DMS 273 (cell line): ENCODE data around the gene TESPA1.

Experiments
- DNase-seq: peaks from one replicate; lab custom pipeline; 2025; ENCODE audit not compliant: unreplicated experiment; lab: John Stamatoyannopoulos, UW

The TESPA1 gene

DNA sequence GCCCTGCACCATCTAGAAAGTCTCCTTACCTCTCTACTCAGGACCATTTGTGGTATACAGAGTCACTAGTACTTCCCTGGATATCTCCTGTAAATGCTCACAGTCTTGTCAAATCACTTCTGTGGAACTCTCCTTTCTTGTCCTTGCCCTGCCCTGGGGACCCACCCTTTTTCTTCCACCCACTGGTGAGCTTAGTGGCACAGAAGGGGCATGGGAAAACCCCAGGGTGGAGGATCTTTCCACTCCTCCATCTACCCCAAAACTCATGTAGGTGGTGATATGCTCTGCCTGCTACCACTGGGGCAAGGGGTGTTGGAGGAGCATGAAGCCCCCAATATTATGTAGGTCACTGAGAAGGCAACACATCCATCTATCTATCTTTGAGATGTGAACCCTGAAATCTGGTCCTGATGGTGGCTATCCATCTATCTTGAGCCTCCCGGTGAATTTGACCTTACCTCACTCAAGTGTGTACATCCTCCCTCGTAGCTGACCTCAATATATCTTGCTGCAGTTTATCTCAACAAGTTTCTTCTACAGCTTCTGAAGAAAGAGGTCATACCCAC lies 943 bp downstream of the TESPA1 start:
- no peak for DNase-seq

GRCh38 chr12:54981796-54982195 lies 2.8 kb downstream of the TESPA1 start:
- DNase-seq, result no peak

DNA sequence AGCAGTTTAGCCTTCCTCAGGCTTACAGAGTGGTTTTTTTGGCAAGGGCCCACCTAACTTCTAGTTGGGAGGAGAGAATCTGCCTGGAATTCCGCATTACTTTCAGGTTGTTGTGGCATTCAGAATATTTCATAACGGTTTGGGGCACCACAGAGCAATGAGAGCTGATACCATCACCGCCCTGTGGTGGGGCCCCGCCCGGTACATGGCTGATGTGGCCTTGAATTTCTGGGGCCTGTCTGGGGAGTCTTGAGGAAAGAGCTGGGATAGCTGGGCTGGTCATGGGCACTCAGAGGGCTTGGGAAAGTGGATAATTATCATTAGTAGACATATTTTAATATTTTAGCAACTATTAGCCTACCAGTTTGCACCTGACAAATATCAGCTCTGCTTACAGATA lies 4.2 kb downstream of the TESPA1 start:
- DNase-seq, result no peak

DNA sequence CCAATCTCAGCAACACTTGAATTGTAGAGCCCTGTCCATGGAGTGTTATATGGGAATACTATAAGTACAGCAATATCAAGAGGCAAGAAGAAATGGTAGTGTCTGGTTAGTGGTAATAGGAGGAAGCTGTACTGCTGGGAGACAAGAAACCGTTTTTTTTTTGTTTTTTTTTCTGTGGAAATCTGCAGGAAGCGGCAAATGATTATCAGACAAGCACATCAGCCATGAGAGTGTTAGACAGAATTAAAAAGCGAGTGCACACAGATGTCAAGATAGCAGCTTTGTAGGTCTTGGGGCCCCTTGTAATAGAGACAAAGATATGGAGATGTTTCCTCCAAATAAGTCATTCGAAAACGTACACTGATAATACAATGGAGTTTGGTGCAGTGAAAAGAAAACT lies 6.7 kb downstream of the TESPA1 start:
- no peak for DNase-seq

DNA sequence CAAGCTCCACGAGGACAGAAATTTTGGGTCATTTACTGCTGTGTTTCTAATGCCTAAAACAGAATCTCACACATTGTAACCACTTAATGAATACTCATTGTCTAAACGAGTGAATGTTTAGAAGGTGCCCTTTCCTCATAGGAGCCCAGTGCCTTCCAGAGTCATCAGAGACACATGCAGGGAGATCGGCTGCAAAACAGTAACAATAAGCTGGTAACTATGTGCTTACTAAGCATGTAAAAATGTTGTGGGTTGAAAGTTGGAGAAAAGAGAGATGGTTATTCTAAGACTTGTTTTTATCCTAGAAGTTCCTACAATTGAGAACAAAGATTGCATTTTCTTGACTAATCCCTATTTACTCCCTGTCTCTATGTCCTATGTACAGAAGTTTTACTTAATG lies 7.4 kb downstream of the TESPA1 start:
- DNase-seq, result no peak

DNA sequence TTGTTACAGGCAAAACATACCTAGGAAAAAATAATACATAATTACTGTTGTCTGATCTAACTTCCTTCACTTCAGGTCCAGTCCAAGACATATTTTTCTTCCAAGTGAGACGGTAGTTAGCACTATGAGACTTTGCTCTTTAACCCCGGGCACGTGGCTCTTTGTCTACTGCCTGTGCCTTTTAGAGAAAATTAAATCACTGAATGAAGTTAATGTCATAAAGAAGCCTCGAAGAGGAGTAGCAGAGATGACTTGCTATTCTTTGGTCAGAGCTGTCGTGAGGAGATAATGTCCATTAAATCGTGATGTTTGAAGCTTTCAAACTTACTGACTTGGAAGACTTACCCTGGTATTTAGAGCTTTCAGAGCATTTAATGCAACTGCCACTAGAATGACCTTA lies 8.7 kb downstream of the TESPA1 start:
- DNase-seq, result no peak

- DNase-seq, result no peak
Measured at GRCh38 chr12:54975272-54975671, 9.3 kb downstream of the TESPA1 start.

GRCh38 chr12:54974279-54974678 lies 10.3 kb downstream of the TESPA1 start:
- no peak for DNase-seq

GRCh38 chr12:54973556-54973955 lies 11.0 kb downstream of the TESPA1 start:
- no peak for DNase-seq

DNA sequence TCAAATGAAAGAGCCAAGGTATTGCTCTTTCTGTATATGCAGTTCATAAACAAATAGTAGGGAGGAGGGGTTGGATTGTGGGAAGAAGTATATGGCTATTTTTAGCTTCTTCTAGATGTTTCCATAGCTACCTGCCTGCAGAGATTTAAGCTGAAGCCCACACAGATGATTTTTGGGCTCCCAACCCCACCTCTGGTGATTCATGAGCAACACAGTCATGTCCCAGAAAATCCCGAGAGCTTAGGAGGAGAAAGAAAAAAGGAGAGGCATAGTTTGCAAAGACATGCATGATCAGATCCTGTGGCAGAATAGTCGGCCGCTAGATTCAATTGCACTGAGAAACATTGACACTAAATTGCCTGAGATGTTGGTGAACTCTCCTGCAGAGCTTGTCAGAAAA lies 13.8 kb downstream of the TESPA1 start:
- no peak for DNase-seq

DNA sequence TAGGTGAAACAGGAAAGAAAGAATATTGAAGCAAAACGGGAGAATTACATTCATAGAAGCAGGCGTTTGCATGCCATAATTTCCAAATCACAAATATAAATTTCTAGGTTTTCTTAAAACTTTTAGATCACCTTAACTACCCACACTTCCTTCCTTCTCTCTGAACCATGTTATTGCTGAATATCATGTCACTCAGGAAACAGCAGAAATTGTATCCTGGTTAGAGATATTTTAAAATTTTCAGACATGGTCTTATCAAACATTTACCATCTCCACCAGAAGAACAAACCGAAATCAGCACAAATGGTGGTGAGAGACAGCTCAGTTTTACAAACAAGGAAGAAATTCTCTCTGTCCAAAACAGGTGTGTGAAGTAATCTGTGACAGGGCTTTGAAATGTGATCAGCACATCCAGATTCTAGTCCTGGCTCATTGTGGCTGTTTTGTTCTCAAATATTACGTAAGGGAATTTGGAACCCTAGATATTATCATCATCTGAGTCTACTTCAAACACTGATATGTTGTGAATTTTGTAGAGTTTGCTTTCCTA lies 16.3 kb downstream of the TESPA1 start:
- DNase-seq, result no peak

DNA sequence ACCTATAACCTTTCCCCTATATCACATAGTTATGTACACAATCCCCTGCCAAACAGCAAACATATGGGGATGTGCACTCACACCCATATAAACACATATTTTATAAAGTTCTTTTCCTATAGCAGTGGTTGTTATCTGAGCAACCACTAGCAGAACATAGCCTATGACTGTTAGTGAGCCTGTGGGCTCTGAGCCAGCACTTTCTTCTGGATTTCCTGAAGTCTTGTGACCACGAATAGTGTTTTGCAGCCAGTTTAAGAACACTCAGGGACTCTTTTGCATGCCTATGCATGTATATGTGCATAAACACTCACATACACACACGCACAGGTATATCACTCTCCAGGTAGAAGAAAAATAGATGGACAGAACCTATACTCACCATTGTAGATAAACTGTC lies 17.1 kb downstream of the TESPA1 start:
- no peak for DNase-seq

DNA sequence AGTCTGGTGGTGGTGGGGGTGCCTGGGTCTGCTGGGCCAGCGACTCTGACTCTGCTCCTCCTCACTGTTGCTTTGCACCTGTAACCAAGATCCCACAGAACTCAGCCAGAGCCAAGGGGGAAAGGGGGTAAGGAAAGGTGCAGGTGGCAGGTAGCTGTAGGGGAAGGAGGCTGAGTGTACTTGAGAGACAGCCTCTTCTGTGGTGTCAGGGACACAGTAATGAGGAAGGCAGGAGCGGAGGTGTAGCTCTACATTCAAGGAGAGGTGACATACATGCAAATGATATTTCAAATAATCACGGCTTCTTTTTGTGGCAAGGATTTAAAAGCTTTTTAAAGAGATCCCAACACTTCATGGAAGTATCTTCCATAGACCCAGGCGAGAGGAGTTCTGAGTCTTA lies 23.4 kb downstream of the TESPA1 start:
- no peak for DNase-seq

GRCh38 chr12:54959291-54960018 lies 25.1 kb downstream of the TESPA1 start:
- no peak for DNase-seq

GRCh38 chr12:54958048-54958658 lies 26.4 kb downstream of the TESPA1 start:
- peak; percentile 70 for DNase-seq

DNA sequence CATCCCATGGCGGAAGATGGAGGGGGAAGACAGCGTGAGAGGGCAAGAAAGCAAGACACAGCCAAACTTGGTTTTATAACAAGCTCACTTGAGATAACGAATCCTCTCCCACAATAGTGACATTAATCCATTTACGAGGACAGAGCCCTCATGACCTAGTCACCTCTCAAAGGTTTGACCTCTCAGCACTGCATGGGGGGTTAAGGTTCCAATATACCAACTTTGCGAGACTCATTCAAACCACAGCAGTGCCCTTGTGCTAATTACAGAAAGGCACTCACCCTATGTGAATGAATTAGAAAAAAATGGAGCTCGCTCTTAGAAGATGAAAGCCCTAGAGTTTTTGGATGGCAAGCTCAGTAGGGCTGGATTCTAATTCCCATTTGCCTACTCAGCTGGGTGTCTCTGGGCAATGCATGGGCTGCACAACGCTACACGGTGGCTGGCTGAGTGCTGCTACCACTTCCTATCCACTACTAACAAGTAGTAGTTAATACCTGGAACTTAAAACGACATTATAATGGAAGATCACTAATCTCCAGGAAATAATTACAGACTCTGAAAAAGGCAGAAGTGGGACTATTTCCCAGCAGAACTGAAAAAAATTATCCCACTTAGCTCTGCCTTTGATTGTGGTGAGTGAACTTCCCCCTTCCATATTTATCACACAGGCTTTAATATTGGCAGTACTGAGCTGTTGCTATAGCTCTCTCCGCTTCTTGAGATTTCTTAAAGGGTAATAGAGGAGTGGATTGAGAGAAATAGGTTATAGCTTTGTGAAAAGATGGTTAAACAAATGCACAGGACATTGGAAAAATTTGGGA lies 27.5 kb downstream of the TESPA1 start:
- no peak for DNase-seq

- no peak for DNase-seq
Measured at GRCh38 chr12:54956322-54956721, 28.2 kb downstream of the TESPA1 start.

GRCh38 chr12:54954801-54955200 lies 29.8 kb downstream of the TESPA1 start:
- DNase-seq, result no peak

DNA sequence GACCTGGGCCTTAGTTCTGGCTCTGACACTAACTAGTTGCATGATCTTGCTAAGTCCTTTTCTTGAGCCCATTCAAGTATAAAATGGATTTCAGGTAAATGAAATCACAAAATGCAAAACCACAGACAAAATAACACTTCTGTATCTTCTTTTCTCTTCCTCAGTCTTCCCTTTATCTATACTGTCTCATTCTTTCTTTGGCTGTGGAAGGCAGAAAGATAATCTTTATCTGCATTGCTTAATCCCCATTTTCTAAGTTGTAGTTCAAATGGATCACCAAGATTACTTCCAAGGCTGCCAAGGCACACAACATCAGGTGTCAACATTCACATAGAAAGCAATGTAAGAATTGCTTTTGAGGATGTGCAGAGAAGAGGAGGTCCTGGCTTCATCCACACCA lies 30.3 kb downstream of the TESPA1 start:
- no peak for DNase-seq

DNA sequence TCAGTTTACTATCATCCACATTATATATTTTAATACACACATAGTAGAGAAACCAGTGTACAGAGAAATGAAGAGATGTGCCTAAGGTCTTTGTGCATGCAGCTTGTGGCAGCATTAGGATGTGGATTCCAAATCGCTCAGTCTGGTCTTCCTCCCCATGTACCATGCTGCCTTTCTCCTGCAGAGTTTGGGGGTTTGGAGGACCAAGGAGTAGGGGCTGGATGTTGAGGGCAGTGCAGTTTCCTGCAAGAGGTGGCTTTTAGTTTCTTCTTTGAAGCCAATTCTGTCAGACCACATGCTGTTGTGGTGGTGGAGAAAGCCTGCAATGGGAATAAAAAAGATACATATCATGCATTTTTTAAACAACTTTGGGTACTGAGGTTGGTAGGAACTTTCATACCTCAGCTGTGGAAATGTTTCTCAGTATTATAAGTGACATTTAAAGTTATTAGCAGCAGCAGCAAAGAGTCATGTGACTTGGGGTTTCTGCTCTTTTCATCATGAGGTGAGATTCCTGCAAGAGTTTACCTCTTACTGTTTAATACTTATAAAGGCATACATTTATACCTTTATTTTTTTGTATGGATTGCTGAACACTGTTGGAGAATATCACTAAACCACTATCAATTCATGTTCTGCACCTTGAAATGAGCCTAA lies 34.4 kb downstream of the TESPA1 start:
- DNase-seq, result no peak
